HG03575 (cell line): ENCODE results near the gene ARTN.

Experiments used
- ATAC-seq: cut with Tn5 transposase; IDR thresholded peaks from one replicate; pipeline ENCODE4 v1.9.1; 2021; ENCODE audit not compliant: unreplicated experiment, insufficient number of reproducible peaks, low FRiP score; ENCODE audit errors: extremely low read depth

ARTN gene

GRCh38 chr1:43945674-43946235 is 12.2 kb downstream of the ARTN start:
- ATAC-seq = no peak

GRCh38 chr1:43946236-43947060 is 12.8 kb downstream of the ARTN start, which contains the start of gene IPO13:
TSS of gene IPO13 (plus strand) at chr1:43946950. CDS start at chr1:43947601, 651 bp downstream.
- ATAC-seq = peak; percentile 68

GRCh38 chr1:43947061-43947873 is 13.7 kb downstream of the ARTN start:
- ATAC-seq = no peak

- ATAC-seq = no peak
These were observed 14.4 kb downstream of the ARTN start for GRCh38 chr1:43947874-43948437.

GRCh38 chr1:43949678-43950077 is 16.1 kb downstream of the ARTN start:
- no peak for ATAC-seq

GRCh38 chr1:43951021-43951985 is 17.7 kb downstream of the ARTN start:
- no peak for ATAC-seq

- no peak for ATAC-seq
These were observed 19.2 kb downstream of the ARTN start for GRCh38 chr1:43952731-43953346.

GRCh38 chr1:43953361-43953760 is 19.8 kb downstream of the ARTN start:
- no peak for ATAC-seq

- no peak for ATAC-seq
These were observed 20.4 kb downstream of the ARTN start for GRCh38 chr1:43954036-43954435.

- no peak for ATAC-seq
These were observed 22.6 kb downstream of the ARTN start for GRCh38 chr1:43956234-43956633.

- ATAC-seq = no peak
These were observed 23.9 kb downstream of the ARTN start for GRCh38 chr1:43957407-43958040.

- ATAC-seq = no peak
These were observed 25.0 kb downstream of the ARTN start for GRCh38 chr1:43958351-43959255.

GRCh38 chr1:43960798-43961197 is 27.2 kb downstream of the ARTN start:
- ATAC-seq = no peak

- no peak for ATAC-seq
These were observed 28.1 kb downstream of the ARTN start for GRCh38 chr1:43961692-43962091.

- ATAC-seq = no peak
These were observed 28.7 kb downstream of the ARTN start for GRCh38 chr1:43962324-43962723.

- ATAC-seq = no peak
These were observed 29.4 kb downstream of the ARTN start for GRCh38 chr1:43963006-43963405.

GRCh38 chr1:43963890-43964289 is 30.3 kb downstream of the ARTN start:
- no peak for ATAC-seq
